ENCODE measurements around the gene TRAM2. TPM values are rescaled to one million over a fixed set of nuclear protein-coding genes. Genes with fewer than 3 reads are reported as not detected.

TRAM2 gene
- total RNA-seq, 1 donor from 2014 or later: 30.6 TPM

DNA sequence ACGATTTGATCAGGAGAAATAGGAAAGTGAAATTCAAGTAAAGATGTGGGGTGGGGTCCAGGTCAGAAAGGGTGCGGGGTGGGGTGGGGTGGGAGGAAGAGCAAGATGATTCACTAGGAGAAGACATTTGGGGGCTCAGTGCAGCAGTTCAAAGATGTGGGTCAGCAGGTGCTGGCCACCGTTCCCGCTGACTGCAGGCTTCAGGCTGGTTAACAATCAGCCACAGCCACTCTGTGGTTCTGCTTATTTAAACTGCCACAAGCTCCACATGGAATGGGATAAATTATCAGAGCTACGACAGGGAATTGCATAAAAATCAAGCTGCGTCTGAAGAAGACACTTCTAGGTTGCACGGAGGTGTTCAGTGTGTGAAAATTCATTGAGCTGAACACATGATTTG, 49.4 kb downstream of the TRAM2 start:
- DNase-seq: no peak

DNA sequence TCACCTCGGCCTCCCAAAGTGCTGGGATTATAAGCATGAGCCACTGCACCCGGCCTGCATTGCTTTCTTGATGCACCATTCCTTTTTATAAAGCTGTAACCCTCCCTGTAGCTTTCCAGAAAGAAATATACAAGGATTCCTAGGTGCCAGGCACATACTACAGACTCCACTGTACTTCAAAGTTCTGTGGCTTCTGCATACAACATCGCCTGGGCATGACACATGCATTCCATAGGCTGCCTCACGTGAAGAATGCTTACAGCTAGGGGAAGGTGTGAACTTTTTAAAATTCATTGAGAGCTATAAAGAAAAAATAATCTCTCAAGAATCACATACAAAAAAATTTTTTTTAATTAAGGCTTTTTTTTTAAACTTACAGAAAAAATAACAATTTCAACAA, 50.2 kb downstream of the TRAM2 start:
- no peak for DNase-seq

DNA sequence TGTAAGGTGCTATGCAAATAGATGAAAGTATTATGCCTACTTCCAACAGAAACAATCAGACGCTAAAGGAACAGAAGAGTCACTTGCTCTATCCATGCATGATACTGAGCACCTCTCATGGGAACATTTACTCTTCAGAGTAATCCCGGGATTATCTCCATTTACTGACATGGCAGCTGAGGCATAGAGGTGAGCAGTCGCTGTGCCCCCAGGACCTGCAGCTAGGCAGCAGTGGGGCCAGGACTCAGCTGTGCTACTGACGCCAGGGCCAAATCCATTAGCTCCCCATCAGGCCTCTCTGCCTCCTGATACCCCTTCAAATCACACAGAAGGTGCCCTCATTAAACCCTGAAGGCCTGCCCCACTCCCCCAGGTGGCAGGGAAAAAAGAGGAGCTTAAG, 51.9 kb downstream of the TRAM2 start:
- no peak for DNase-seq

DNA sequence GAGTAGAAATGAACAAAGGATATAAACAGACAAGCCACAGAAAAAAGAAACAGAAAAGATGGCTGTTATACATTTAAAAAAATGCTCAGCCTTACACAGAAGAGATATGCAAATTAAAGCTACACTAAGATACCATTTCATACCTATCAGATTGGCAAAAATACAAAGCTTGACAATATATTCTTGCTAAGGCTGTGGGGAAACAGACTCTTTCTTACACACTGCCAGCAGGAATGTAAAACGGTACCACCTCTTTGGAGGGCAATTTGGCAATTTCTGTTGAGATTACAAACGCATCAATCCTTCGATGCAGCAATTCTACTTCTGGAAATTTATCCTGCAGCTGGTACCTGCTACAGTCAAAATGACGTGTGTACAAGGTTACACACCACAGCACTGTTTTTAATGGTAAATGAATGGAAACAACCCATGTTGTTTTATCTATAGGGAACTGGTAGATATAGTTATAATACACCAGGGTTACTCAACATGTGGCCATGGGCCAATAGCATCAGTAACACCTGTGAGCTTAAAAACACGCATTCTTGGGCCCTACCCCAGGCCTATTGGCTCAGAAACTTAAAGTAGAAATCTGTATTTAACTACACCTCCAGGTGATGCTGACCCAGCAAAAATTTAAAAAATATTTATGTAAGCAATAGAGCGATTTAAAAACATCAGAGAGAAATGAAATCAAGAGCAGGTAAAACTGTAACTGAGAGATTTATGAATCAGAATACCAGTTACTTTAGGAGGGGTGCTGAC, 53.3 kb downstream of the TRAM2 start:
- no peak for DNase-seq

DNA sequence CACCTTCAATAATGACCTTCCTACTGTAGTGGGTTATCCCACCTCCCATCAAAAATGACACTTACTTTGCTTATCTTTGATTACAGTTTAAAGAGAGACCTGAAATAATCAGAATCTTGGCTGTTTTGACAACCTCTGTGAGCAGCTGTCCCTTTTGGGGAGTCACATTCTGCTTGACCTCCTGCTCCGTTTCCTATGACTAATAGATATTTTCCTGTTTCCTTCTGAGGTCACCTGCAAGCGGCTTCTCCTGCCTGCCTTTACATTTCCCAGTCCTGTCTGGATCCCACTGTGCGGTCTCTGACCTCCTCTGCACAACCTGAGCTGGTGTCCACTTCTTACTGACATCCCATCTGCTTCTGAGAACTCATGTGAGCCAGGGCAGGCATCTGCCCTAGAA, 54.2 kb downstream of the TRAM2 start:
- DNase-seq: peak; percentile 88

DNA sequence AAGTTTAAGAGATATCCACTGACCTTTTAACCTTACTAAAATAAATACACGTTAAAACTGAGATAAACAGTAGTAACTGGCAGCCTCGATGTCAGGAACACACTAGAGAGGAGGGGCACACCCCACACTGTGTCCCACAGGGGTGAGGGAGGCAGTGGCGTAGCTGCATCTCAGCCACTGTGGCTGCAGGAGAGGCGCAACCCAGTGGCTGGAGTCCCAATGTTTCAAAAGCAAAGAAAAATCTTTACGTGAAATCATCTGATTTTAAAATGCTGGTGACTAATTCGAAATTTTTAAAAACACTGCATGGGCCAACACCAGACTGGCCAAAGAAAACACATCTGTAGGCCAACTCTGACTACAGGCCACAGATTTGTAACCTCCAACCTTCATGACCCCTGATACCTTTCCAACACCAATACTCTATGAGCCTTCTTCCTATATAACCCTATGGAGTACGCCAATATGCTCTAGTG, 54.7 kb downstream of the TRAM2 start:
- DNase-seq: peak; percentile 78

DNA sequence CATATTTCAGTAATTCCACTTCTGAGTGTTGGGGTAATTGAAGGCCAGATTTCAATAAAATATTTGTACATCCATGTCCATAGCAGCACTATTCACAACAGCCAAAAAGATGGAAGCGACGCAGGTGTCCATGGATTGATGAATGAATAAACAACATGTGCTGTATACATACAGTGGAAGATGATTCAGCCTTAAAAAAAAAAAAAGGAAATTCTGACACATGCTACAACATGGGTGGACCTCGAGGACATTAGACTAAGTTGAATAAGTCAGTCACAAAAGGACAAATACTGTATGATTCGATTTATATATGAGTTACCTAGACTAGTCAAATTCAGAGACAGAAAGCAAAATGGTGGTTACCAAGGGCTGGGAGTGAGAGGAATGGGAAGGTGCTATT, 57.2 kb downstream of the TRAM2 start:
- DNase-seq: peak; percentile 36

DNA sequence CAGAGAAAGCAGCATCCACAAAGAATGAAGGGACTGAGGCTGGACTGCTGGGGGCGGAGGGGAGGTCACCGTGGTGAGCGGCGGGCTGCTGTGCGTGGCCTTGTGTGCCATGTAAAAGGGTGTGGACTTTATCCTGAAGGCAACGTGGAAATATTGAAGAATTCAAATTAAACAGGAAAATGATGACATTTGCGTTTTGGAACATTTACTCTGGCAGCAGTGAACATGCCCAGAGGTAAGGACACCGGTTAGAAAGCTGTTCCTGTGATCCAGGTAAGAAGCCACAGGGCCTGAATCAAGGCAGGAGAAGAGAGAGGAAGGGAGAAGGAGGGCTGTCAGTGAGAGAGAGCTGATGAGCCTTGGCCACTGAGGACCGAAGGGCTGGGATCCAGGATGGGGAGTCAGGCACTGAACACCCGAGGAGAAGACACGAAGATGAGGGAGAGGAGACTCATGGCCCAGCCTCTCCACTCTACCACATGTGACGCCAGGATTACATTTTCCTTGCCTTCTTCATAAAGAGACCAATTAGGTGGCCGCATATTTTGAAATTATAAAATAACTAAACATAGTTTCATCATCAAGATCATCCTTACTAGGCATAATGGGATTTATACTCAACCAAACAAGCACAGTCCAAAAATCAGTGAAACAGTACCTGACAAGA, 58.4 kb downstream of the TRAM2 start:
- DNase-seq: no peak

DNA sequence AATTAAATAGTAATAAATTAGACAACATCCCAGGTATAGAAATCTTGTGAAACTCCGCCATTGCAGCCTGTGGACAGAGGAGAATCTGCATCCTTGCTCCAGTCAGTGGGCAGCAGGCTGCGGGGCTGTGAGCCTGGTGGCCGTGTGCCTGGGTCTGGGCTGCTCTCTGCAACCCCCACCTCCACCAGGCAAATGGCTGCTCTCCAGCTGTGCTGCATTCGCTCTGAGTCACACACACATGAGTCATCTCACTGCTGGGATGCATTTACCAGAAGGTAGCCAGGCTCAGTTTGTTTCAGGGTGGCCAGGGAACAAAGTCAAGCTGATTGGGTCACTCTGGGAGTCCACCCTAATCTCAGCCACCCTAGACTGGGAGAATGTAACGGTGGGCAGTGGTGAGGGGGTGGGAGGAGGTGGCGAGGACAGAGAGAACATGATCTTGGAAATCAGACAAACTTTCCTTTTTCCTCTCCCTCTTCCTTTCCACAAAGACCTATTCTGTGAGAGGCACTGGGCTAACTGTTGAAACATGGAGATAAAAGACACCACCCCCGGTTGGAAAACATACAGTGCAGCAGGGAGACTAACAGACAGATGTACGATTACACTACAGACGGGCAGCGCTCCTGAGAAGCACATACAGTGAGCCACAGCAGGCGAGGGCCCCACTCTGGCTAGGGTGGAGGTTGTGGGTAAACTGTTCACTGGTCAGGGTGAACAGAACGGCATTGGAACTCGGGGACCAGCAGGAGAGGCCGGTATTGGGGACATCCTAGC, 59.2 kb downstream of the TRAM2 start:
- DNase-seq: peak; percentile 95

DNA sequence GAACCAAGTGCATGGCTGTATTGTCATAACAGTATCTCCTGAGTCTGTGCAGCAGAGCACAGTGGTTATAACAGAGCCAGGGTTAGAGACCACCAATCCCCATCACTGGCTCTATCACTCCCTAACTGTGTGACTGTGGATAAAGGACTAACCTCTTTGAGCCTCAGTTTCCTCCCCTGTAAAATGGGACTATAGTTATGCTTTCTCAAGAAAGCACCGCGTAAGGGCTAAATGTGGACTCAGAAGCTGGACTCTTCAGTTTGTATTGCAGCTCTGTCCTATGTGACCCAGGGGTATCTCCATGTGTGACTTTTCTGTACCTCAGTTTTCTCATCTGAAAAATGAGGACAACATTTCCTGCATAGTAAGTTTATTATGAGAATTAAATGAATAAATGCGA, 59.9 kb downstream of the TRAM2 start:
- no peak for DNase-seq

DNA sequence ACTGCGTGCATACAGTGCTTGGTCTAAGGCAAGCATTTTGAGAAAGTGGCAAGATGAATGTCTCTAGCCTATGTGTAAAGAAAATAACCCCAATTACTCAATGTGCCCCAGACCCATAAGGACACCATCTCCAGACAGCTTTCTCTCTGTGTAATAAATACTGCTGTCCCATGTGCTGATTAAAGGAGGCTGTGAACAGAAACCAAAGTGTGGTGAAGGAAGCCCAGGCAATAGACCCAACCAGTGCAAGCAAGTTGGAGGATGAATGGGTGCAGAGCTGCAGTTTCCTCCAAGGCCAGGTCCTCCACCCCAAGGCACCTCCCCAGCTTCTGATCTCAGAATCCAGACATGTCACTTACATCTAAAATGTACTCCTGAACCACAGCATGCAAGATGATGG, 60.6 kb downstream of the TRAM2 start:
- no peak for DNase-seq

DNA sequence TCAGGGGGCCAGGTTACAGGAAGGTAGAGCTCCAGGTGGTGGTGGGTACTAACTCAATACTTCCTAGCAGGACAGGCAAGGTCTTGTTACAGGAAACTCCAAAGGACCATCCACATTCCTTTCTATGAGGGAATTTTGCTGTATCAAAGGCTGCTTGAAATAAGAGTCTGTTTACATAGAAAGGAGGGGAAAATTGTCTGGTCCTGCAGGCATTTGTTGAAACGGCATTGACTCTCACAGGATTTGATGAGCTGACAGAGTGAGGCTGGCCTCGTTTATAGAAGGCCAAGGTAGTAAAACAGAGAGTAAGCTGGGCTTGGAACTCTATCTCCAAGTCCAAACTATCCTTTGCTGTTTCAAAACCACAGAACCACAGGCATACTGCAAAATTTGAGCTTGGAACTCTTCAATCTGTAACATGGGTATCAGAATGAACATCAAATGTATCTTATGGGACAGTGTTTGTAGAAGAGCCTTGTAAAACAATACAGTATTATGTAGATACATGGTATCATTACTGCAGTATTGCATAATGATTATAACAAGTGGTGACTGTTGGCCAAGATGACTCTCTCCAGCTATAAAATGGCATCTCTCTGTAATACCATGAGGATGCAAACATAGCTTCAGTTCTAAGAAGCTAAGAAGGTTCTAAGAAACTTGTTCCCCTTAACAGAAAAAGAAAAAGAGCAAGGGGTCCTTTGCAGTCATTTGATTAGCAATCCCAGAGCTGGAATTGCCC, 61.5 kb downstream of the TRAM2 start:
- no peak for DNase-seq

DNA sequence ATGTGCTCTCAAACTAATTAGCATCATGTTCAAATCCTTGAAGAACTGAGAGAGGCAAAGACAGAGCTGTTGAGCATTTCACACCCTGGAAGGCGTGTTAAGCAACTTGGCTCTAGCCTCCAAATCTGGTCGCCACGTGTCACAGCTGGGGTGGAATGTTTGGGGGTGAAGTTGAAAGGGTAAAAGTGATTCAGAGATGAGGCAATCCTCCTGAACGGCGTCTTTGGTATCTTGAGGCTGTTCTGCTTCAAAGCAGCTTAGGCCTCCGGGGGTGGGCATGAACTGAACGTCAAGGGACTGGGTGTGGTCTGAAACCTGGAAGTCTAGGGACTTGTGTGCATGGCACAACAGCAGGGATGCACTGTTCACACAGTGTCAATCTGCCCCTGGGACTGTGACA, 62.3 kb downstream of the TRAM2 start:
- DNase-seq: no peak

DNA sequence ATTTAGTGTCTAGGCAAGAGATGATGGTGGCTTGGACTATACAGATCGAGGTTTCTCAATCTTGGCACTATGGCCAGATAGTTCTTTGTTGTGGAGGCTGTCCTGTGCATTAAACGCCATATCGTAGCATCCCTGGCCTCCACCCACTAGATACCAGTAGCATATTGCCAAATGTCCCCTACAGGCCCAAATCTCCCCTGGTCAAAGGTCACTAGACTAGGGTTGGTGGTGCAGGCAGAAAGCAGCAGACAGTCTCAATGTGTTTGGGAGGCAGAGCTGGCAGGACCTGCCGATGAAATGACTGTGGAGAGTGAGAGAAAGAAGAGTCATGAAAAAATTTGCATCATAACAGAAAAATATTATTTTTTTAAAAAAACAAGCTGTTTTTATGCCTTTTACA, 63.0 kb downstream of the TRAM2 start:
- no peak for DNase-seq

DNA sequence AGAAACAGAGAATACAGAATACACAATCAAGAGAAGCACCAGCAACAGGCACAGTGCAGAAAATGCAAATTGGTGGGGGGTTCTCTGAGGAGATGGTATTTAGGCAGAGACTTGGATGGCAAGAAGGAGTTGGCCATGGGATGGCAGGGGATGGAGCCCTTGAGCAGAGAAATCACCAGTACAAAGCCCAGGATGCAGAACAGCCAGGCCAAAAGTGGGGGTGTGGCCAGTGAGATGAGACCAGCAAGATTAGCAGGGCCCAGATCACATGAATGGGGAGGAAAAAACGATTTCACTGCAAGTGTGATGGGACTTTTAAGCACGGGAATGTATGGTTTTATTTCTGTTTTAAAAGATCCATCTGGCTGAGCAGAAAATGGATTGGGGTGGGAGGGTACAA, 63.4 kb downstream of the TRAM2 start:
- no peak for DNase-seq

DNA sequence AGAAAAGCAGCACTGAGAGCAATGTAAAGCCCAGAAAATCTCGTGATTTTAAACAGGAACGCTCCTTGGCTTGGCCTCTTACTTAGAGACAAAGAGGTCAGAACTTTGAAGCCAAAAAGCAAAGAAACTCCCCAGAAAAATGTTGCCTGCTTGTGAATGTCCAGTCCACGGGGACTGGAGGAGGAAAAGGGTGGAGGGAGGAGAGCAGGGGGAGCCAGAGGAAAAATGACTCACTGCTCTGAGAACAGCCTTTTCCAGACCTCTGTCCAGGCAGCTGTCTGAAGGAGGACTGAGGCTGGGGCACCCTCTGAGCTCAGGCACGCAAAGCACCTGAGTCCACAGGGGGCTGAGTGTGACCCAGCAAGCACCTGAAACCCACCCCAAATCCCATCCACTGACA, 64.7 kb downstream of the TRAM2 start:
- peak; percentile 93 for DNase-seq

DNA sequence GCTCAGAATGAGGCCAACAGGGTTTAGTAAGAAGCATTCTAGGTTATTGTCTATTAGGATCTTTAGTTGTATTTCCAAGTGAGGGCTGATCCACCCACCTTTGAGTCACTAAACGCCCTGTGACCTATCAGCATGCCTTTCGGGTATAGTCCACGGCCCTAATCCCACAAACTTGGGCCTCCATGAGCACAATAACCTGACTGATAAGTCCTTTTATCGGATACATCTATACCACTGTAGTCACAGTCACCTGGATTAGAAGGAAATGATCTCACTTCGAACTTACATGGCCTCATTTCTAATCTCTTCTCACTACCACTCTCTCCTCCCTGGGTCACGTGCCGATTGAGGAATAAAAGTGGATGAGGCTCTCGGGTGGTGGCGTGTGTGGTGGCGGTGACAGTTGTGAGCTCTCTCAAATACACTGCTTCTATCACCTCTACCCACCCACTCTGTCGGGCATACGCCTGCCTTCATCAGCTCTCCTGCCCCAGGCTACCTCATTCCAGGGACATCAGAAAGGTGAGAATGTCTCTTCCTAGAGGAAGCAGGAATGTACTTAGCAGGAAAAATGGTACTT, 65.2 kb downstream of the TRAM2 start:
- peak; percentile 53 for DNase-seq

DNA sequence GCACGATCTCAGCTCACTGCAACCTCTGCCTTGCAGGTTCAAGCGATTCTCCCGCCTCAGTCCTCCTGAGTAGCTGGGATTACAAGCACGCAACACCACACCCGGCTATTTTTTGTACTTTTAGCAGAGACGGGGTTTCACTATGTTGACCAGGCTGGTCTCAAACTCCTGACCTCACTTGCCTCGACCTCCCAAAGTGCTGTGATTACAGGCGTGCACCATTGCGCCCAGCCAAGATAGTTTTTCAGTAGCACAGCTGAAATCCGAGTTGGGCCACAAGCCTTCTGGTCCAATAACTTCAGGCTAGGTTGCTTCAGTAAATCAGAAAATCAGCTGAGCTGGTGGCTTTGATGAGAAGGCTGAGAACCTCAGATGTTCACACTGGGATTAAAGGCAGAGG, 65.7 kb downstream of the TRAM2 start:
- DNase-seq: no peak

DNA sequence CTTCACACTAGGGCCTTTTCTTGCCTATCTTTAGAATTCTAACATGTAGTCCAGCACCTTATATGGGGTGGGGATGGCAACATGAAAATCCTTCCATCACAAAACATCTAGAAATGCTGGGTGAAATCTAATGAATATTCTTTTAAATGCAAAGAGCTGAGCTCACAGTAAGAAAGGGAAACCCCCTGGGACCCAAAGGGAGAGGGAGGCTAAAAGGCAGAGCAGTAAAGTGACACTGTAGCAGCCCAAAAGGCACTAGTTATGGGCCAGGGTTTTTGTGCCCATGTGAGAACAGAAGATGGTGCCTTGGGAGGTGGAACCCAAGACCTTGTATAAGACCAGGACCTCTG, 66.7 kb downstream of the TRAM2 start:
- no peak for DNase-seq

DNA sequence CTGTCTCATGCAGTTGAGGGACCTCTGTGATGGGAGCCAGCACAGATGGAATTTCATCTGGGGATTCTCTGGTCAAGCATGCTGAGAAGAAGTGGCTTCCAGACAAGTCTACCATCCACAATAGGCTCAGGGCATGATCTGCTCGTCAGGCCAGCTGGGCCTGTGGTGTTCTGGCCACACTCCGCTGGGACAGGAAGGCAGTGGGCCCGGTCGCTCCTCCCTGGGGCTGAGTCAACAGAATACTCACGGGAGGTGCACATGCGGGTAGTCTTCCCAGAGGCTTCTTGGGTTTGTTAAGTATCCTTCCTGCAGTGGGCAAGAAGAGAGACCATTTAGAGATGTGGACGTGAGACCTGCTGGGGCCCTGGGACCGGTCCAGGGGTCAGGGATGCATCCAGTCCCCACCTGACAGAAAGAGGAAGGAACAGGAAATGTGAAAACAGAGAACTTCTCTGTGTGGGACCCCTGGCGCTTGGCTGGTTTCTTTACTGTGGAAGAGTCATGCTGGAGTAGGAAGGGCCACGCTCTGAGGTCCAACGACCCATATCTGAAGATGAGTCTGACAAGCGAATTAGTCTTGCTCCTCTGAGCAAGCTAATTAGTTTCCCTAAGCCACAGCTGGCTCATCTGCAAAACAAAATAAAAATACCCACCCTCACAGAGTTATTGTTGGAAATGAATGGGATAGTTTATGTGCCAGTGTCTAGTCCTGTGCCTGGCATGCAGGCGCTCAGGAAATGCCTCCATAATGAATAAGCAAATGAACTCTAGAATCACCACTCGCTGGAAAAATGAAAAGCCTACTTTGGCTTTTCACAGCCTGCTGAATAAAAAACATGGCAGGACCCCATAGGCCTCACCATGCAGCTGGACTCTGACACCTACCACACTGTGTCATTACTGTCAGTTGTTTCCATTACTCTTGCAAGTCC, 67.3 kb downstream of the TRAM2 start:
- DNase-seq: peak; percentile 66

DNA sequence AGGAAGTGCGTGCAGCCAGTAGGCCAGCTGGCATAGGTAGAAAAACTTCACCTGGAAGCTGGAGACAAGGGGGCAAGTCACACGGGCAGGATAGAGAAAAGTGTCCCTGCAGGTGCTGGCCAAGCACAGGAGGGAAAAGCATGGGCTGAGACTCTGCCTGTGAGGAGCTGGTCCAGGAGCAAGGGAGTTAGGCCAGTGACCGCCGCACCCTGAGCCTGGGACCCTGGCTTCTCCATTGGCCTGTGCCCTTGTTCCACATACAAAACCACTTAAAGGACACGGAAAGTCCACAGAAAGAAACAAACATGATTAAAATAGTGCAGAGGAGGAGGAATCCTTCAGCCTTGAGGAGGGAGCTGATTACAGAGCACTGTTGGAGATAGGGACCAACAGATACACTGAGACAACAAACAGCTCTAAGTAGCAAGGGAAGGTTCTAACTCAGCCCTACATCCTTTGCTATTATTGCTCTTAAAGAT, 68.6 kb downstream of the TRAM2 start:
- no peak for DNase-seq
